Liver (tissue), 3 donors: ENCODE measurements around the gene ZFP36L2.
A peak's percentile ranks its signal among the peaks of the same experiment; 100 is the strongest.

Experiments used
- EGR1 ChIP-seq, 2 donors: IDR thresholded peaks; 2 replicates each; pipeline ENCODE4 v1.6.1; 2016 to 2018; ENCODE audit warnings: antibody characterized with exemption in 2 of 2, low read depth in 2 of 2
- GABPA ChIP-seq, 2 donors: IDR thresholded peaks in 1 of 2; conservative IDR thresholded peaks in 1 of 2; 2 replicates each; pipeline ENCODE4 v1.6.1; 2016; ENCODE audit warnings: antibody characterized with exemption in 2 of 2, mild to moderate bottlenecking in 1 of 2, moderate library complexity in 1 of 2
- JUND ChIP-seq, 2 donors: IDR thresholded peaks; 2 replicates each; pipeline ENCODE4 v1.6.1; 2016; ENCODE audit warnings: antibody characterized with exemption in 2 of 2
- TAF1 ChIP-seq: conservative IDR thresholded peaks from 2 replicates; pipeline ENCODE4 v1.6.1; 2016; ENCODE audit warnings: antibody characterized with exemption, mild to moderate bottlenecking
- YY1 ChIP-seq: IDR thresholded peaks from 2 replicates; pipeline ENCODE4 v1.6.1; 2016; ENCODE audit warnings: antibody characterized with exemption, mild to moderate bottlenecking
- ZBTB33 ChIP-seq: IDR thresholded peaks from 2 replicates; pipeline ENCODE4 v1.6.1; 2016; ENCODE audit warnings: antibody characterized with exemption
- TF ChIP-seq, protein P1 (sequence below): fragments of 150-350 bp; IDR thresholded peaks from 2 replicates; pipeline ENCODE4 v1.5.1; 2017; ENCODE audit warnings: improper control_type of control experiment, low read depth, low read length; ENCODE audit not compliant: missing input control
- donor health status: healthy.
- donor health status: healthy.

DNA sequence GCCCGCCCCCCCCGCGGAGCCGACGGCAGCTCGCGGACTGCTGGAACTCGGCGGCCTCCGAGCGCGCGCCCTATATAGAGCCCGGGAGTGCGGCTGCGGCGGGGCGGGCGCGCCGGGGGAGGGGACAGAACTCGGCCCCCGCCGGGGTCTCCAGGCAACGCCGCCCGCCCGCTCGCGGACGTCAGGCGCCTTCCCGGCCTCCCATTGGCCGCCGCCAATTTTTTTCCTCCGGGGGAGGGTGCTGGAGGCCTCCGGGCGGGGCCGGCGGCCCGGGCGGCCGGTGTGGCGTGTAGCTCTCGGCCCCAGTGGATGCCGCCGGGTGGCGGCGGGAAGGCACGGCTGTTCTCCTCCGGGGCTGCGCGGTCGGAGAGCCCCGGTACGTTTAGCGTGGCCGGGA, at the start of gene ZFP36L2:
- TF ChIP-seq, protein P1, sequence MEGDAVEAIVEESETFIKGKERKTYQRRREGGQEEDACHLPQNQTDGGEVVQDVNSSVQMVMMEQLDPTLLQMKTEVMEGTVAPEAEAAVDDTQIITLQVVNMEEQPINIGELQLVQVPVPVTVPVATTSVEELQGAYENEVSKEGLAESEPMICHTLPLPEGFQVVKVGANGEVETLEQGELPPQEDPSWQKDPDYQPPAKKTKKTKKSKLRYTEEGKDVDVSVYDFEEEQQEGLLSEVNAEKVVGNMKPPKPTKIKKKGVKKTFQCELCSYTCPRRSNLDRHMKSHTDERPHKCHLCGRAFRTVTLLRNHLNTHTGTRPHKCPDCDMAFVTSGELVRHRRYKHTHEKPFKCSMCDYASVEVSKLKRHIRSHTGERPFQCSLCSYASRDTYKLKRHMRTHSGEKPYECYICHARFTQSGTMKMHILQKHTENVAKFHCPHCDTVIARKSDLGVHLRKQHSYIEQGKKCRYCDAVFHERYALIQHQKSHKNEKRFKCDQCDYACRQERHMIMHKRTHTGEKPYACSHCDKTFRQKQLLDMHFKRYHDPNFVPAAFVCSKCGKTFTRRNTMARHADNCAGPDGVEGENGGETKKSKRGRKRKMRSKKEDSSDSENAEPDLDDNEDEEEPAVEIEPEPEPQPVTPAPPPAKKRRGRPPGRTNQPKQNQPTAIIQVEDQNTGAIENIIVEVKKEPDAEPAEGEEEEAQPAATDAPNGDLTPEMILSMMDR, result no peak
- TF ChIP-seq ZBTB33 (no peak), TAF1 (no peak), YY1 (peak; percentile 23), JUND (IDR thresholded peaks at IDR 0.05) (no peak), GABPA (IDR thresholded peaks at IDR 0.05 in 1 of 2, conservative IDR thresholded peaks at IDR 0.05 in 1 of 2) (no peak), EGR1 (IDR thresholded peaks at IDR 0.05; ENCODE audit: low read depth in 2 of 2) (no peak)
